Right renal cortex interstitium (tissue), 3 donors: Measurements from ENCODE around the gene RIPOR2. TPM values are rescaled to one million over a fixed set of nuclear protein-coding genes. Genes with fewer than 3 reads are reported as not detected.
"Not testable (repeated sequence)": the region's sequence is repeated elsewhere in the genome, so short reads cannot be mapped to it uniquely, and the experiment has no call there.

Source experiments
- DNase-seq, 3 donors: peaks; one replicate each; pipeline ENCODE4 v3.0.0-alpha.2; 2013; ENCODE audit warnings: low read depth in 3 of 3, low spot score in 2 of 3
- polyA plus RNA-seq, 3 donors: library from polyadenylated mRNA; unstranded; fragments of 120-200 nt; gene quantifications; one replicate each; pipeline ENCODE4 v1.2.1, GENCODE V29; 2013; ENCODE audit not compliant: insufficient read length in 3 of 3

The RIPOR2 gene
- polyA plus RNA-seq, 3 donors, result 7.4 to 10.6 (median 8.3) TPM

DNA sequence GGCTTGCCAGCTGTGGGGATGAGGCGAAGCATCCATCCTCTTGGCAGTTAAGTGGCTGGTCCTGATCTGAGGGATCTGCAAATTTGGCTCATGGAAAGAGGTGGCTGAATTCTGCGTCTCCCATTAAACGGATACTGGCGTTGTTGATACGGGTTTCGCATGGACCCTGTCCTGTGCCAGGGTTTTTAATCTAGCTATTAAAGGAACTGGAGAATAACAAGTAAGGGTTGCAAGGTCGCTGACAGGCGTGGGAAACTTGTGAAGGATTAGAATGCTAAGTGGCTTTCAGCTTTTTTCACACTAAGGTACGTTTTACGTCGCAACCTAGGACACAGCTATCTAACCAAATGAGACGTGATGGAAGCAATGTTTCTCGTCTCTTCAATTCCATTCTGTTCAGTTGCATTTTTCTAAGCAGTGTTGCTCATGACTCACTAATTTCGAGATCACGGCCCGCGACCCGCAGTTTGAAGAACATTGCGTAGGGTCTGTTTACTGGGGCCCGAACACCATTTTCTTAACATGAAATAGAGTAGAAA lies 160.2 kb downstream of the RIPOR2 start:
- DNase-seq, result no peak

DNA sequence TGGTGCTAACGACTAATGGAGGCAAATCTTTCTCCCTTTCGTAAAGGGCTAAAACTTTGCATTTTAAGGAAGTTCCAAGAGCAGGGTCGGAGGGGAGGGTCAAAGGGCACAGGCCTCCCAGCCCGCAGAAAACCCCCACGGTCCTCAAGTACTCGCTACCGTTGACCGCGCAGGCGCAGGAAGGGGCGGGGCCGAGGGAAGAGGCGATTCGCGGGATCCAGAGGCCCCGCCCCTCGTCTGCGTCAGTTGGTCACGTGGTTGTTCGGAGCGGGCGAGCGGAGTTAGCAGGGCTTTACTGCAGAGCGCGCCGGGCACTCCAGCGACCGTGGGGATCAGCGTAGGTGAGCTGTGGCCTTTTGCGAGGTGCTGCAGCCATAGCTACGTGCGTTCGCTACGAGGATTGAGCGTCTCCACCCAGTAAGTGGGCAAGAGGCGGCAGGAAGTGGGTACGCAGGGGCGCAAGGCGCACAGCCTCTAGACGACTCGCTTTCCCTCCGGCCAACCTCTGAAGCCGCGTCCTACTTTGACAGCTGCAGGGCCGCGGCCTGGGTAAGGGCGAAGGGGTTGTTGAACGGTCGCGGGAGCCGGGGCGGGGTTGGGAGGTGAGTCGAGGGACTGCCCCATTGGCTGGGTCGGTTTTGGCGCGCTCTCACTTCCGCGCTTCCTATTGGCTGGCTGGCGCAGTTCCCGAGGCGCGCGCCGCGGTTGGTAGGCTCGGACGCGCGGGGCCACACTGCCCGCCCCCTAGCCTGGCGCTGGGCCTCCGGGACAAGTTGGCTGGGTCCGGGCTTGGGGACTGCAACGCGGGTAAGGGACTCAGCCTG lies 160.9 kb downstream of the RIPOR2 start, which contains the start of gene GMNN:
GMNN (plus strand) TSS at position 242 of the 824 bp plus-strand sequence. CDS start 2,310 bp downstream, outside the sequence.
- peak; percentile 80 to 94 (median 93) for DNase-seq

DNA sequence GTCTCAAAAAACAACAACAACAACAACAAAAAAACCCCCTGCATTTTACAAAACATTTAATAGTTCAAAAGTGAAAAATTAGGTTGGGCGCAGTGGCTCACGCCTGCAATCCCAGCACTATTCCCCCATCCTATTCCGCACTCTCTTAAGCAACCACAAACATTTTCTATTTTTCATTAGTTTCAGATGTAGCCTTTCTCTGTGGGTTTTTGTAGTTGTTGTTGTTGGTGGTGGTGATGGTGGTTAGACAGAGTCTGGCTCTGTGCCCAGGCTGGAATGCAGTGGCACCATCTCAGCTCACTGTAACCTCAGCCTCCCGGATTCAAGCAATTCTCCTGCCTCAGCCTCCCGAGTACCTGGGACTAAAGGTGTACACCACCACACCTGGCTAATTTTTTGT lies 167.4 kb downstream of the RIPOR2 start:
- no peak for DNase-seq

DNA sequence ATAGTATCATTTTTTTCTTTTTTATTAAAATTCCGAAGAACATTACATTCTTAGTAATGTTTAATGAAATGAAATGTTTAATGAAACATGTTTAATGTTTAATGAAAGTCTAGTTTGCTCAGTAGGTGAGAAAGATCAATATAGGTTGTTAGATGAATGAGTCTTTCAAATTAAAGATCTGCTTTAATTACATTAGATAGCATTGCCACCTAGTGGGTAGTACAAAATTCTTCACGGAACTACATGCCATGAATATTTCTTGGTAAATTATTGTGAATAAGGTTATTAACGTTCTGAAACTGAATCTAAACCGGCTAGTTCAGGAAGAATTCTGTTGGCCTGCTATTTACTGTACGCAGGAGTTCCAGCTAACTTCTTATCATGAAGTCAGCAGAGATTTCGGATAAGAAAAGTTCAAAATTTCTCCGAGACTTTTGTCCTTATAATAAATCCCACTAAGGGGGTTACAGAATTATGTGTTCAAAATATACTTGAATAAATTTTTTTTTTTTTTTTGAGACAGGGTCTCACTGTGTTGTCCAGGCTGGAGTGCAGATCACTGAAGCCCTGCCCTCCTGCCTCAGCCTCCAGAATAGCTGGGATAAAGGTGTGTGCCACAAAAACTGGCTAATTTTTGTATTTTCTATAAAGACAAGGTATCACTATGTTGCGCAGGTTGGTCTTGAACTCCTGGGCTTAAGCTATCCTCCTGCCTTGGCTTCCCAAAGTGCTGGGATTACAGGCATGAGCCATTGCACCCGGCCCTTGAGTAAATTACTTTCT lies 168.9 kb downstream of the RIPOR2 start:
- DNase-seq, result peak in 1 of 3 donors; percentile 8

DNA sequence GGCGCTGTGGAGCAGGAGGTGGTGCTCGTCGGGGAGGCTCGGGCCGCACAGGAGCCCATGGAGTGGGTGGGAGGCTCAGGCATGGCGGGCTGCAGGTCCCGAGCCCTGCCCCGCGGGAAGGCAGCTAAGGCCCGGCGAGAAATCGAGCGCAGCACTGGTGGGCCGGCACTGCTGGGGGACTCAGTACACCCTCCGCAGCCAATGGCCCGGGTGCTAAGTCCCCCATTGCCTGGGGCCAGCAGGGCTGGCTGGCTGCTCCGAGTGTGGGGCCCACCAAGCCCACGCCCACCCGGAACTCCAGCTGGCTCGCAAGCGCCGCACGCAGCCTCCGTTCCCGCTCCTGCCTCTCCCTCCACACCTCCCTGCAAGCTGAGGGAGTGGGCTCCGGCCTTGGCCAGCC lies 169.8 kb downstream of the RIPOR2 start:
- DNase-seq, result not testable (repeated sequence)

DNA sequence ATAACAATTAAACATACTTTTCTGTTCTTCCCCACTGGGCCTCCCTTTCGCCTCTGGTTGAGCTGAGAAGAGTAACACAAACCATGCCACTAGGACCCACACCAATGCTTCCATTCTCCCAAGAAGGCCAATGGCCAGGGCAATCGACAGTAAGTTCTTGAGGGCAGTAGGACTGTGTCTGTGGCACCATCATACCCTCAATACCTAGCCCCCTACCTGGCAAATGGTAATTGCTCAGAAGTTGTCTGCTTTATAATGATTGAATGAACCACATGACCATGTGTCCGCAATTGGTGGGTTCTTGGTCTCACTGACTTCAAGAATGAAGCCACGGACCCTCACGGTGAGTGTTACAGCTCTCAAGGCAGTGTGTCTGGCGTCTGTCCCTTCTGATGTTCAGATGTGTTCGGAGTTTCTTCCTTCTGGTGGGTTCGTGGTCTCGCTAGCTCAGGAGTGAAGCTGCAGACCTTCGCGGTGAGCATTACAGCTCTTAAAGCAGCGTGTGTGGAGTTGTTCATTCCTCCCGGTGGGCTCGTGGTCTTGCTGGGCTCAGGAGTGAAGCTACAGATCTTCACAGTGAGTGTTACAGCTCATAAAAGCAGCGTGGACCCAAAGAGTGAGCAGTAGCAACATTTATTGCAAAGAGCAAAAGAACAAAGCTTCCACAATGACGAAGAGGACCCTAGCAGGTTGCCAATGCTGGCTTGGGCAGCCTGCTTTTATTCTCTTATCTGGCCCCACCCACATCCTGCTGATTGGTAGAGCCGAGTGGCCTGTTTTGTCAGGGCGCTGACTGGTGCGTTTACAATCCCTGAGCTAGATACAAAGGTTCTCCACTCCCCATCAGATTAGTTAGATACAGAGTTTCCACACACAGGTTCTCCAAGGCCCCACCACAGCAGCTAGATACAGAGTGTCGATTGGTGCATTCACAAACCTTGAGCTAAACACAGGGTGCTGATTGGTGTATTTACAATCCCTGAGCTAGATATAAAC lies 170.6 kb downstream of the RIPOR2 start:
- not testable (repeated sequence) for DNase-seq

DNA sequence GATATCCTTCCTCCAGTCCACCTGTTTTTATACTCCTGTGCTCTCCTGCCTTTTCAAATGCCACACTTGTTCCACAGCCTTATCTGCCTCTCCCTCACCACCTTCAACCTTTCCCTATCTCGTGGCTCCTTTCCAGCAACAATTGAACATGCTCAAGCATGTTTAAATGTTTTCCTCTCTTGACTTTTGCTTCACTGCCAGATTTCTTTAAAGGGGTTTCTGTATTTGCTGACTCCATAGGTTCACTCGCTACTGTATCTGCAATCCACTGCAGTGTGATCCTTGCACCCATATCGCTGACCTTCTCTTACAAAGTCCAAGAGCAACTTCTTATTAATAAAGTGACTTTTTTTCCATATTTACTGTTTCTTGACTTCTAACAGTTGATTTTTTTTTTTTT lies 172.2 kb downstream of the RIPOR2 start:
- DNase-seq, result no peak

DNA sequence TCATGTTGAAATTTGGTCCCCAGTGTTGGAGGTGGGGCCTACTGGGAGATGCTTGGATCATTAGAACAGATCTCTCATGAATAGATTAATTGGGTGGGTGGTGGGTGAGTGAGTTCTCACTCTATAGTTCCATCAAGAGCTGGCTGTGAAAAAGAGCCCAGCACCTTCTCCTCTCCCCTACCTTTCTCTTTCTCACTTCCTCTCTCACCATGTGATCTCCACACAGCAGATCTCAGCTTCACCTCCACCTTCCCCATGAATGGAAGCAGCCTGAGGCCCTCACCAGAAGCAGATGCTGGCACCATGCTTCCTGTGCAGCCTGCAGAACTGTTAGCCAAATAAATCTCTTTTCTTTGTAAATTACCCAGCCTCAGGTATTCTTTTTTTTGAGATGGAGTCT lies 173.9 kb downstream of the RIPOR2 start:
- no peak for DNase-seq

DNA sequence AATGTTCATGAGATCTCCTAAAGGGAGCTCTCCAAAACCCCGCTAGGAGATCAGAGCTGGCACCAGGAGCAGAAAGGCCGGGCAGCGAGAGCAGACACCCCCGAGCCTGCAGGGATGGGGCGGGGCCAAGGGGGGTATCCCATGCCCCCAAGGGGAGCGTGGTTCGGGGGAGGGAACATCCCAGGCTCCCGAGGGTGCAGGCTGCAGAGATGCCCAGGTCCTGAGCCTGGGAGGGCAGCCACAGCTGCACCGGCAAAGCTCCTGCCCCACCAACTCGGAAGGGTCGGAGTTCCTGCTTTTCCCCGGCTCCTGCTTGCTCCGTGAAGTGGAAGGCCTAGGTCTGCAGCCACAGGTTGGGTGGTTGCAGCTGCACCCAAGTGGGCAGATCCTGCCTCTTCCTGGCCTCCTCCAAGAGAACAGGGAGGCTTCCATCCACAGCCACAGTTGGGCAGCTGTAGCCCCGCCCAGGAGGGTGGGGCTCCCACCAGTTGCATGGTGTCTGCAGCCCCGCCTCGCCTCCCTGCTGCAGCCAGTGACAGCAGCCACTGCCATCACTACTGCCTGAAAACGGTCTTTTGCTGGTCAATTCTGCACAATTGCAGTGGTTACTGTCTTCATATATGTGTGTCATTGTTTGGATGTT lies 174.4 kb downstream of the RIPOR2 start:
- DNase-seq, result no peak

DNA sequence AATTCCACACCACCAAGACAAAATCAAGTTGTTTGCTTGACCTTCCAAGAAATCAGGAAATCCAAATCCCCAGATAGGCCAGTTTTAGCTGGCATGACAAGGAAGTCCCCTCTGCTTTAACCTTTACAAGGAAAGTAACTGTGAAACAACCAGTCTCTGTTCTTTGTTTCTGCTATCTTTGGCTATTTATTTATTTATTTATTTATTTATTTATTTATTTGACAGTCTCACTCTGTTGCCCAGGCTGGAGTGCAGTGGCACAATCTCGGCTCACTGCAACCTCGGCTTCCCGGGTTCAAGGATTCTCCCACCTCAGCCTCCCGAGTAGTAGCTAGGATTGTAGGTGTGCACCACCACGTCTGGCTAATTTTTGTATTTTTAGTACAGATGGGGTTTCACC lies 175.6 kb downstream of the RIPOR2 start:
- no peak for DNase-seq

DNA sequence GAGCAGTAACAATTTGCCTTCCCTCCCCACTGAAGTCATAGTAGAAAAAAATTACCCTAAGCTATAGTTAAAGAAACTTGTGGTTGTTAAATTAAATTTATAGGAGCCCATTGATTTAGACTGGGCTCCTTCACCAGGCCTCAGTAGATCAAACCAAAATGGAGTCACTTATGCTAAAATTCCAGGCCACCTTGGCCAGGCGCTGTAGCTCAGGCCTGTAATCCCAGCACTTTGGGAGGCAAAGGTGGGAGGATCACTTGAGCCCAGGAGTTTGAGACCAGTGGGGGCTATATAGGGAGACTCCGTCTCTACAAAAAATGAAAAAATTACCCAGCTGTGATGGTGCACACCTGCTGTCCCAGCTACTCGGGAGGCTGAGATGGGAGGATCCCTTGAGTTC lies 176.0 kb downstream of the RIPOR2 start:
- no peak for DNase-seq

DNA sequence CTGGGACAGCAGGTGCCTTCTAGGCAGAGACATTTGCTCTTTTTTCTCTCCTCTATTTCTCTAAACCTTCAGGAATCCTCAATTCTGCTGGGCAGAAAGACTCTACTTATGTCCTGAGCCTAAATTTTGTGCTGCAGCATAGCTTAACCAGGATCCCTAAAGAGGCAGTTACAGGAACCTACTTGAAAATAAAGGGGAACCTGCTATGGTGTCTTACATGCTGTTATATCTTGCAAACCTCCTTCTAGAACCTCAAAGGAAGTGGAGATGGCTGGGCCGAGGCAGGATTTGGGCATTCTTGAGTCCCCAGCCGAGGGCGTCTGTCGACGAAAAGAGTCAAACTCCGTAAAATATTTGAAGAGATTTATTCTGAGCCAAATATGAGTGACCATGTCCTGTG lies 178.1 kb downstream of the RIPOR2 start:
- no peak for DNase-seq

DNA sequence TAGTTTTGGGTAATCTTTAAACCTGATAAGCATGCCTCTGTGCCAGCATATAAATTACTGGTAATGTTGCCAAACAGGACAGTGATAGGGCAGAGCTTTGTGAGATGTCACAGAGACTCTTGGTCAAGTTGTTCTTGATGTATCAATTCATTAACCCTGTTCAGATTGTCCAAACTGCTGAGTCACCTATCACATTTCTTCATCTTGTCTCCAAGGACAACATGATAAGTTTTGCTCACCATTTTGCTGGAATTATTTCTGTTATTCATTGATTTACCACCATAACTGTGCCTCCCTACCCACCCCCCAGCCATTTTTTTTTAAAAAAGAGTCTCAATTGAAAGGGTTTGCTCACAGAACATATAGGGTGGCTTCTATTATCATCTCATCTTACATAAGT lies 180.5 kb downstream of the RIPOR2 start:
- no peak for DNase-seq

DNA sequence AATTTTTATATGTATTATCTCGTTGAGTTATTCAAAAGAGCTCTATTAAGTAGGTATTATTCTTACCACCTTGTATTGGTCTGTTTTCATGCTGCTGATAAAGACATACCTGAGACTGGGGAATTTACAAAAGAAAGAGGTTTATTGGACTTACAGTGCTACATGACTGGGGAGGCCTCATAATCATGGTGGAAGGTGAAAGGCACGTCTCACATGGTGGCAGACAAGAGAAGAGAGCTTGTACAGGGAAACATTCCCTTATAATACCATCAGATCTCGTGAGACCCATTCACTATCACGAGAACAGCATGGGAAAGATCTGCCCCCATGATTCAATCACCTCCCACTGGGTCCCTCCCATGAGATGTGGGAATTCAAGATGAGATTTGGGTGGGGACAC lies 181.4 kb downstream of the RIPOR2 start:
- not testable (repeated sequence) for DNase-seq

Other genes starting within 250 kb of the RIPOR2 start
- 100 to 1,000 TPM; 143 to 153 (median 151) TPM for gene C6orf62, start 216.8 kb downstream of the RIPOR2 start, polyA plus RNA-seq
- gene GMNN, start 161.0 kb downstream of the RIPOR2 start, polyA plus RNA-seq, result 10 to 100 TPM; 57.6 to 59.4 (median 58.2) TPM
- gene ARMH2, start 137.0 kb downstream of the RIPOR2 start, polyA plus RNA-seq, result not detected